NCI-H2081 (cell line): ENCODE results near the gene CGB1.

Source experiments
- DNase-seq, 2 experiments: peaks; one replicate each; lab custom pipeline; 2025; lab: John Stamatoyannopoulos, UW

The CGB1 gene

DNA sequence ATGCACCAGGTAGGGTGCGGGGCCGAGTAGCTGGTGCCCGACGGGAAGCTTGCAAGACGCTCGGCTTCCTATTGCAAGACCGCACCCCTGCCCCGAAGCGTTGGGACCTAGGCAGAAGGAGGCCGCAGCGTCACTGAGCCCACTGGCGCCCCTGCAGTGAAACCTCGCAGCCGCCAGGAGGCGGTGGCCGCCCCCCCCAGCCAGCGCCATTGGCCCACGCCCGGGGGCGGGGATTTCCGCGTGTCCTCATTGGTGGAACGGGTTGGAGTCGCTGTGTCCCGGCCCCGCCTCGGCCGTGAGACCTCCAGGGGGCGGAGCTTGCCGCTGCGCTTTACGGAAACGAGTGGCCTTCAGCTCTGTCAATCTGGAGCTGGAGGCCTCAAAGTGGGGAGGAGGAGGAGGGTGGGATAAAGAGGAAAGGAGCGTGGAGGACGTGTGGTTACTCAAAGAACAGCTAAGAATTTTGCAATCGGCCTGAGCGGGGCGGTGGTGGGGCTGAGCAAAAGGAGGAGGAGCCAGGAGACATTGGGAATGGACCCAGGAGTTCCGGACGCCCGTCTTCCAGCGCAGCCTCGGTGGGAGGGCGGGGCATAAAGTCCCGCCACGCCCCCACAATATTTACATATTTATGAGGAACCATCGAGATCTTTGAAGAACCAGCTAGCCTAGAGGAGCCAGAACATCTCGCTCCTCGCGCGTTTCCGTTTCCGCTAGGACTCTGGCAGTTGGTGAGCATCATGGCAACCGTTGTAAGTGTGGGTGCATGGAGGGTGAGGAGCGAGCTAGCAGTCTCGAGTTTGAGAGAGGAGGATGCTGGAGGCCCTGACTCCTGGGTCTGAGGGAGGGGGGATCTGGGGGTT is 43.3 kb downstream of the CGB1 start, which contains the start of the genes GYS1 and RUVBL2:
Gene GYS1 (minus strand): TSS at position 135 of the 860 bp plus-strand sequence. CDS start 197 bp downstream, outside the sequence.
Gene RUVBL2 (plus strand): TSS at position 713 of the 860 bp plus-strand sequence. CDS start 25 bp downstream, at position 738.
- DNase-seq = peak; percentile 98 to 99

DNA sequence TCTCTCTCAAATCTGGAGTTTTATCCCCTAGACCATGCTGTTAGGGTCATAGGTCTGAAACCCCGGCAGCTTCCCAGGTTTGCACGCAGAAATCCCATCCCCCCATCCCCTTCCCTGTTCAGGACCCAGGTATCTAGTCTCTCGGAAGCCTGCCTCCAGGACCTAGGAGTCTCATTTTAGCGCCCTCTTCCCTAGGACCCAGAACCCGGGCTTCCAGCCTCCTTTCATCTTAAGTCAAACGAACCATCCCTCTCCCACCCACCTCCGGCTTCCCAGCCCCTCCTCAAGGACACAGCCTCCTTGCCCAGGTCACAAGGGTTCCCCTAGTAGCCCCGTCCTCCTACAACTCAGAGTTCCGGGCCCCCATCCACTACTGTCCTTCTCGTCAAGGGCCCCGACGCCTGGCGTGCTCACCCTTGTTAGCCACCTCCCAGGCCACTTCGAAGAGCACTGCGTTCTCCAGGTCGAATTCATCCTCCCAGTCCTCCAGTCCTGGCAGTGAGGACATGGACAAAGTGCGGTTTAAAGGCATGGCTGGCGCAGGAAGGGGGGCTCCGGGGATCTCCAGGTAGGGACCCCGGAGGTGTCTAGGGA is 44.0 kb downstream of the CGB1 start:
- DNase-seq = no peak

DNA sequence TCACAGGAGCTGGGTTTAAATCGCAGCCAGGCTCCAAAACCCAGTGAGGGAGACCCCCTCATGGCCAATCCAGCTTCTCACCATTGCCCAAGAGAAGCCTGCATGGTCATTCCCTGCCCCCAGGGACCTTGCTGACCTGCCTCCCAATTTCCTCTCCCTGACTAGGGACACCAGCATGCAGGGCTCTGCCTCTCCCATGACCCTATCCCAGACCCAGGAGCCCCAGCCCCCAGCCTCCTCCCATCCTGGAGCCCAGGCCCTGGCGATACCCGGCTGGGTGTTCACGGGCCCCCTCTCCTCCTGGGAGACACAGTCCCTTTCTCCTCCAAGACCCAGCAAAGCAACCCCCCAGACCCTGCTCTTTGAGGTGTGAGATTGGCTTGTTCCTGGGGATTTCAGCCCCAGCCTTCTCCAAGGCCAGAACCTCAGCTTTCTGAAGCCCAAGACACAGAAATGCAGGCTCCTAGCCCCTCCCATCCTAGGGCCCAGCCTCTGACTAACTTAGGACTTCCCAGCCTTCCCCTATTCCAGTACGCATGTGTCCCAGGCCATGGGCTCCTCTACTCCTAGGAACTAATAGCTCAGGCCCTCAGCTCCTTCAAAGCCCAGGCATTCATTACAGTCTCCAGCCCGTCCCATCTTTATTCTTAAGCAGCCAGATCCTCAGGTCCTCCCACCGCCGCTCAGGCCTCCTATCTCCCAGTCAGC is 44.7 kb downstream of the CGB1 start:
- DNase-seq = no peak

DNA sequence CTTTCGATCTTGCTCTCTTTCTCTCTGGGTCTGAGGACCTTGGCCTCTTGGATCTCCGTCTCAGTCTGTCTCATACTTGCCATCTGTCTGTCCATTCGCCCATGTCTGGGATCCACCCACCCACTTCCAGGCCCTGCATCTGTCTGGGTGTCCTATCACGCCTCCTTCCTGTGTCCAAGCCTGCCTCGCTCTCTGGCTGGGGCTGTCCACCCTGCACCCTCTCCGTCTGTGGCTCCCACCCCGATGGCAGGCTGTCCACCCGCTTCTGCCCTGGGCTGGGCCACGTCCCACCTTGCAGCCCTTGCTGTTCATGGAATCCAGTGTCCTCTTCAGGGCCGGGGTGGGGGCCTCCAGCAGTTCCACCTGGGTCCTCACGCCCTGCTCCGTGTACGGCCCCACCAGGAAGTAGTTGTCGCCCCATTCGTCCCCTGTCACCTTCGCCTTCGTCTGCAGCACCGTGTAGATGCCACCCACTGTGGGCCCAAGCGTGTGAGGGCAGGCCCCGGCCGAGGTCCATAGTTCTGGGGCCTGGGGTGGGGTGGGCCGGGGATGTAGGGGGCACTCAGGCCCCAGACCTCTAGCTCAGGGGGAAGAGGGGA is 45.6 kb downstream of the CGB1 start:
- no peak for DNase-seq

DNA sequence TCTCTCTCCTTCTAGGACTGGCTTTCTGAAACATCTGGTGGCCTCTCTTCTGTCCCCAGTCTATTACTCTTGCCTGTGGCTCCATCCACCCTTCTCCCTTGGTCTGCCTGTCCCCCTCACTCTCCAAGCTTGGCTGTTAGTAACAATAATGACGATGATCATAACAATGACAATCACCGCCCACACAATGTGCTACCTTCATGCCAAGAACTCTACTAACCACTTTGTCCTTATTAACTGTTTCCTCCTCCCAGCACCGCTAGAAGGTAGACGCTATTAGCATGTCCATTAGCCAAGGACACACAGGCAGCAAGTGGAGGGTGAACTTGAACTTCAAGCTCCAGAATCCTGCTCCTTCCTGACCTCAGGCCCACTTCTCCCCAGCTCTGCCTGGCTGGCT is 46.3 kb downstream of the CGB1 start:
- no peak for DNase-seq

DNA sequence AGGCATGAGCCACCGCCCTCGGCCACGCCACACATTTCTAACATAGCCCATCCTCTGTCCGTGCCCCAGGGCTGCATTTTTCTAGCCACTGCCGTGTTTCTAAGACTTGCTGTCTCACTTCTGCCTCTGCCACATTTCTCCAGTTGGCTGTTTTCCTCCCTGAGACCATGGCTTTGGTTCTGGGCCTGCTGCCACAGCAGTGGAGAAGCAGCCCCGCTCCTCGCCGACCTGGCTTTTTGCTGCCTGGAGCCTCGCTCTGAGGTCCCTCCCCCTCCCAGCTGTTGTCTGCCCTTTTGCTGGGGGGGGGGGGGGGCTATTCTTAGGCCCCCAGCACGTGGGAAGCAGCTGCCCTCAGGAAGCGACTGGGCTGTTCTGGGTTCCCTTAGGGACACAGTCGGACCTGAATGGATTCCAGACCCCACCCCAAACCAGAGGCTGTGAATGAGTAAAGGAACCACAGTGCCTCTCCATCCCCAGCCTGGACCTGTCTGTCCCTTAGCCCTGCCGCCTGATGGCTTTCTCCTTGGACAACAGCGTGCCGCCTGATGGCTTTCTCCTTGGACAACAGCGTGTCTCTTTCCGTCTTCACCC is 46.9 kb downstream of the CGB1 start:
- DNase-seq = no peak

DNA sequence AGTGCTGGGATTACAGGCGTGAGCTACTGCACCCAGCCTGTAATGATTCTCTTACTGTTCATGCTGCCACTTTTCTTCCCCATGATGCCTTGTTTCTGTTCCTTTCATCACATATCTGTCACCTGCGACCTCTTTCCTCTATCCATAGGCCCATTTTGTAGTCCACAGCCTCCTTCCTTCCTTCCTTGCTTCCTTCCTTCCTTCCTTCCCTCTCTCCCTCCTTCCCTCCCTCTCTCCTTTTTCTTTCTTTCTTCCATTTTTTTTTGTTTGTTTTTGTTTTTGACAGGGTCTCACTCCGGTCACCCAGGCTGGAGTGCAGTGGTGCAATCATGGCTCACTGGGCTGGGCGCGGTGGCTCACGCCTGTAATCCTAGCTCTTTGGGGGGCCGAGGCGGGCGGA is 47.8 kb downstream of the CGB1 start:
- DNase-seq = no peak

DNA sequence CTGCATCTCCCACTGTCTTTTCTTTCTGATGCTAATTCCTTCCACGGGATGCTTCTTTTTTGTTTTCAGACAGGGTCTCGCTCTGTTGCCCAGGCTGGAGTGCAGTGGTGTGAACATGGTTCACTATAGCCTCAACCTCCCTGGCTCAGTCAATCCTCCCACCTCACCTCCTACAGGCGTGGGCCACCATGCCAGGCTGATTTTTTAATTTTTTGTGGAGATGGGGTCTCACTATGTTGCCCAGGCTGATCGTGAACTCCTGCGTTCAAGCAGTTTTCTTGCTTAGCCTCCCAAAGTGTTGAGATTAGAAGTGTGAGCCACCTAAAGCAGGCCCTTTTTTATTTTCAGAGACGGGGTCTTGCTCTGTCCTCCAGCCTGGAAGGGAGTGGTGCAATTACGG is 48.4 kb downstream of the CGB1 start:
- no peak for DNase-seq

DNA sequence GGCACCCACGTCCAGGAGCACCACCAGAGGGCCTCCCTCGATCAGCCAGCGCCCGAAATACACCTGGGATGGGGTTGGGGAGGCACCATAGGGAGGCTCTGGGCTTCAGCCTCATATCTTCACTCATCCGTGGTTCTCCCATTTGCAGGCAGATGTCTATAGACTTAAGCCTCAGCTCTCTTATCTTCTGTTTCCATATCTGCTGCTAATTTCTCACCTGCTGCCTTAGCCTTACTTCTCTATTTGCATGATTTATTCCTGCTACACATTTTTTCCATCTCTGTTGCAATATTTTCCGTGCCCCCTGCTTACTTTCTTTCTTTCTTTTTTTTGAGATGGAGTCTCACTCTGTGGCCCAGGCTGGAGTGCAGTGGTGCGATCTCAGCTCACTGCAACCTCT is 49.4 kb downstream of the CGB1 start:
- no peak for DNase-seq

DNA sequence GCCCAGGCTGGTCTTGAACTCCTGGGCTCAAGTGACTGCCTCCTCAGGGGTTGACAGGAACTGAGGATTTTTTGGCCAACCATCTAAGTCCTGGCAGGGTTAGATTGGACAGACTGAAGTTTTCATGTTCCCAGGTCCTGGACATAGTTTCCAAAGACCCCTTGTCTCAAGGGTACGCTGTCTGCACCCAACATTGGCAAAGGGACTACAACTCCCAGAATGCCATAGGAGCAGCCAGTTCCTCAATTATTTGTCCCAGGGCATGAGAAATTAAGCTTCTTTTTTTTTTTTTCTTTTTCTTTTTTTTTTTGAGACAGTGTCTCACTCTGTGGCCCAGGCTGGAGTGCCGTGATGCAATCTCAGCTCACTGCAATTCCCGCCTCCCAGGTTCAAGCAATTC is 50.5 kb downstream of the CGB1 start:
- DNase-seq = no peak

DNA sequence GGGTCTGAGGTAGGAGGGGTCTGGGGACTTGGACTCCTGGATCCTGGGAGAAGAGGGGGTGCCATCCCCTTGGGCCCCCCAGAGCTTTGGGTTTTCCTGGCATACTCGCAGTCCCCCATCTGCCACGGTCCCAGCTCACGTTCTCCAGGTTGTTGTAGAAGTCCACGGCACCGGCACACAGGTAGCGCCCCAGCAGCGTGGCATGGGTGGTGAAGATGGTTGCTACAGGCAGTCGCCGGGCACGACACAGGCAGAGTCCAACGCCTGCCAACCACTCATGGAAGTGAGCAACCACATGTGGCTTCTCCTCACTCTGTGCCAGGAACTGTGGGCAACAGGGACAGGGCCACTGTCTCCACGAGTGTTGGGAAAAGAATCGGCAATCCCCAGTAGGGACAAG is 51.0 kb downstream of the CGB1 start:
- no peak for DNase-seq
